Suprapubic skin (tissue), 3 donors: Measurements from ENCODE around the gene LPAR1.

Experiments
- EP300 ChIP-seq: sonication (generic); formaldehyde crosslinking; IDR thresholded peaks from one replicate; pipeline ENCODE4 v1.6.1; 2017; ENCODE audit warnings: antibody characterized with exemption
- POLR2A ChIP-seq, 2 donors: fragments of 450-650 bp; IDR thresholded peaks; one replicate each; pipeline ENCODE4 v1.6.1; 2017; ENCODE audit warnings: antibody characterized with exemption in 2 of 2, mild to moderate bottlenecking in 2 of 2, moderate library complexity in 2 of 2
- TF ChIP-seq, protein P1 (sequence below), 2 donors: fragments of 200-600 bp in 1 of 2; fragments of 450-650 bp in 1 of 2; sonication (generic) in 1 of 2; IDR thresholded peaks; one replicate each; pipeline ENCODE4 v1.5.1; 2016 to 2019; ENCODE audit warnings: antibody characterized with exemption in 2 of 2, mild to moderate bottlenecking in 1 of 2, moderate library complexity in 1 of 2

GRCh38 chr9:110954822-110955291 is 83.4 kb downstream of the LPAR1 start:
- TF ChIP-seq, protein P1, sequence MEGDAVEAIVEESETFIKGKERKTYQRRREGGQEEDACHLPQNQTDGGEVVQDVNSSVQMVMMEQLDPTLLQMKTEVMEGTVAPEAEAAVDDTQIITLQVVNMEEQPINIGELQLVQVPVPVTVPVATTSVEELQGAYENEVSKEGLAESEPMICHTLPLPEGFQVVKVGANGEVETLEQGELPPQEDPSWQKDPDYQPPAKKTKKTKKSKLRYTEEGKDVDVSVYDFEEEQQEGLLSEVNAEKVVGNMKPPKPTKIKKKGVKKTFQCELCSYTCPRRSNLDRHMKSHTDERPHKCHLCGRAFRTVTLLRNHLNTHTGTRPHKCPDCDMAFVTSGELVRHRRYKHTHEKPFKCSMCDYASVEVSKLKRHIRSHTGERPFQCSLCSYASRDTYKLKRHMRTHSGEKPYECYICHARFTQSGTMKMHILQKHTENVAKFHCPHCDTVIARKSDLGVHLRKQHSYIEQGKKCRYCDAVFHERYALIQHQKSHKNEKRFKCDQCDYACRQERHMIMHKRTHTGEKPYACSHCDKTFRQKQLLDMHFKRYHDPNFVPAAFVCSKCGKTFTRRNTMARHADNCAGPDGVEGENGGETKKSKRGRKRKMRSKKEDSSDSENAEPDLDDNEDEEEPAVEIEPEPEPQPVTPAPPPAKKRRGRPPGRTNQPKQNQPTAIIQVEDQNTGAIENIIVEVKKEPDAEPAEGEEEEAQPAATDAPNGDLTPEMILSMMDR (IDR thresholded peaks at IDR 0.05), result no peak
- TF ChIP-seq EP300, result no peak
- TF ChIP-seq POLR2A (IDR thresholded peaks at IDR 0.05), result no peak
